GM19023 (cell line): ENCODE data around the gene KRT84.

Experiments
- ATAC-seq: cut with Tn5 transposase; IDR thresholded peaks from one replicate; pipeline ENCODE4 v1.9.1; 2021; ENCODE audit warnings: mild to moderate bottlenecking, moderate library complexity; ENCODE audit not compliant: unreplicated experiment

Gene KRT84

GRCh38 chr12:52389313-52390207, 4.1 kb upstream of the KRT84 start:
- no peak for ATAC-seq

DNA sequence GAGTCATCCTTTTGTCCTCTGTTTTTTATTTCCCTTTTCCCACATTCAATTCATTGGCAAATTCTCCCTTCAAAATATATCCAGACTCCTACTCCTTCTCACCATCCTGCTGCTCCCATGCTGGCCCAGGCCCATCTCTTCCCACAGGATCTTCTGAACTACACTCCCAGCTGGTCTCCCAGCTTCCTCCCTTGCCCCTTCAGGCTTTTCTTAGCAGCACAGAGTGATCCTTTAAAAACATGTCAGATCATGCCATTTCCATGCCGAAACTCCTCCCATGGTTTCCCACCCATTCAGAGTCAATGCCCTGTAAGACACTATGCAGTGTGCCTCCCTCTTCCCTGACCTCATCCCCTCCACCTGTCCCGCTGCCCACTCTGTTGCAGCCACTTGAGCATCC, 2.4 kb upstream of the KRT84 start:
- no peak for ATAC-seq

GRCh38 chr12:52383331-52383730, 2.1 kb downstream of the KRT84 start:
- ATAC-seq: no peak

GRCh38 chr12:52382854-52383253, 2.6 kb downstream of the KRT84 start:
- ATAC-seq: no peak

- ATAC-seq: no peak
These were observed 4.2 kb downstream of the KRT84 start for GRCh38 chr12:52381206-52381605.

DNA sequence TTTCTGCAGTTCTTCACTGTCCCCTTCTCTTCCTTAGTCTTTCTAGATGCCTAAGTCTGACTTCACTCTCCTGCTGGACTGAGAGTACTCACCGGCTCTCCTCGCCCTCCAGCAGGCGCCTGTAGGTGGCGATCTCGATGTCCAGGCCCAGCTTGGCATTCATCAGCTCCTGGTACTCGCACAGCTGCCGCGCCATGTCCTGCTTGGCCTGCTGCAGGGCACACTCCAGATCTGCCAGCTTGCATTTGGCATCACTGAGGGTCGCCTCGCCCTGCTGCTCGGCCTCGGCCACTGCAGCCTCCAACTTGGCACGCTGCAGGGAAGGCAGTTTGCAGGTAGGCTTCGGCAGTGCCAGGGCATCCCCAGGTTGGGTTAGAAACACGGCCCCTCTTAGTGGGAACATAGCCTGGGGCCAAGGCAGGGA, 5.2 kb downstream of the KRT84 start:
- ATAC-seq: no peak

GRCh38 chr12:52379536-52379935, 5.9 kb downstream of the KRT84 start:
- no peak for ATAC-seq

DNA sequence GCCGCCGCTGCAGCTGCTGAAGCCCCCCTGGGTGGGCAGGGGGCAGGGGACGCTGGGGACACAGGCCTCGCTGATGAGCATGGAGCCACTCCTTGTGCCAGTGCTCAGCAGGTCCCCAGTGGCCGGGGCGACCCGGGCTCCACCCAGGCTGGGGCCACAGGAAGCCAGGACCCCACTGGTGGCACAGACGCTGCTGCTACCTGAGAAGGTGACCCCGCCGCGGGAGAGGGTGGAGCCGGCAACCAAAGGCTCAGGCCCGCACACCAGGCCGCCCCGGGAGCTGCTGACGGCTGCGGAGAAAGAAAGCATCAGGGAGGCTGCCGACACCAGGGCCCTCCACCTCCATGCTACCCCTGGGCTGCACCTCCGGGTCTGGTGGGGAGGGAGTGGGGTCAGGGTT, 7.4 kb downstream of the KRT84 start:
- no peak for ATAC-seq

DNA sequence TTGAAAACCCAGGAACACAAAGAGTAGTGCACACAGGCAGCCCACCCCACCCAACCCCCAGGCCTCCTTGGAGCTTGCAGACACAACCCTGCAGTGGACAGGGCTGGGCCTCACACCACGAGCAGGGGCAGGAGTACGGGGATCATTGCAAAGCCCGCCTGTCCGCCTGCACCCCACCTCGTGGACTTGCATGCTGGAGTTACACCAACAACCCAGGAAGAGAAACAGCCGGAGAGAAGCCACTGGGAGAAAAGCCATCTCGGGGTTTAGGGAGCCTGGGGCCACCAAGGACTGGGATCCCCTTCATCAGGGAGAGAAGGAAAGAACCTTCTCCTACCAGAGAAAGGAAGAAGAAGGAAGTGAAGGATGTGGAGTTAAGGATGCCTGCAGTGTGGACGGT, 8.2 kb downstream of the KRT84 start:
- no peak for ATAC-seq

- no peak for ATAC-seq
These were observed 13.0 kb downstream of the KRT84 start for GRCh38 chr12:52372216-52373154.

DNA sequence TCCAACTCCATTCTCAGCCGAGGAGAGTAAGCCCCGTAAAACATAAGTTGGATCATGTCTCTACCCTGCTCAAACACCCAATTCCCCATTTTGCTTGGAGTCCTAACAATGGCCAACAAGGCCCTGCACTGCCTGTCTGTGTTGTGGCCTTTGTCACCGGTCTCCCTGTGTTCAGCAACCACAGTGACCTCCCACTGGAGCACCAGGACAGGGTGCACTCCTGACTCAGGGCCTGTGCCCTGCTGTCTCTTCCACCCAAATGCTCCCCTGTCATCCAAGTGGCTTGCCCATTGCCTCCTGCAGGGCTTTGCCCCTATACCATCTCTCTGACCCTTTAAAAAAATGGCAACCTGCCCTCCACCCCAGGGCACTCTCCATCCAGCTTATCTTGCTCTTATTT, 13.7 kb downstream of the KRT84 start:
- no peak for ATAC-seq

GRCh38 chr12:52370926-52371608, 14.4 kb downstream of the KRT84 start:
- no peak for ATAC-seq

DNA sequence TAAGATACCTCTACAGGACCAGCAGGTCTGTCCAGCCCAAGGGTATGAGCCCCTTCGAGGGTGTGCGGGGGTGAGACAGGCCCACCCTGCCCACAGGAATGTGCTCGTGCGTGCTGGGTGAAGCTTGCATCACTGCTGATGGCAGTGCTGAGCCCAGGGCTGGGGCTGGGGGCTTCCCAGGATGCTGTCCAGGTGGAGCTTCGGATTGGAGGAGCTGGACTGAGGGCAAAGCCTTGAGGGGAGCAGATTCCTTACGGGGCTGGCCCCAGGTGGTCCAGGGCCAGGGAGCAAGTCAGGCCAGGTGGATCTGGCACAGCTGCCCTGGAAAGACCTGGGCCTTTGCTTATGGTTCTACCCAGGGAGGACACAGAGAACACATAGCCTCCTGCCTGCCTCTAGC, 15.6 kb downstream of the KRT84 start:
- no peak for ATAC-seq

DNA sequence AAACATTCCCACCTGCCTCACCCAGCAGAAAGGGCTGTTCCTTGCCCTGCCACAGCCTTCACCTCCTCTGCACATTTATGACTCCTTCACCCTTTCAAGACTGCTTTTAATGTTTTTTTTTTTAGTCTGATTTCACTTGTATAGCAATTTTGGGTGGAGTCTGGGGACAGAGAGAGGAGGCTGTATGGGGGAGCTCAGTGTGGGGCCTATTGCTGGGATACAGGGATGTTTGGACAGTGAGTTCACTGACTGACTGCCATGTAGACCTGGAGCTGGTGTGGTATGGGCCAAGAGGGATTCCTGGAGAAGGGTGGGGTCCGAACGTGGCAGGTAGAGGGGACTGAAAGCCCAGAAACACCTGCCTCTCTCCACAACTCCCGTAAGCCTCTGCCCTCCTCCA, 16.2 kb downstream of the KRT84 start:
- ATAC-seq: no peak

DNA sequence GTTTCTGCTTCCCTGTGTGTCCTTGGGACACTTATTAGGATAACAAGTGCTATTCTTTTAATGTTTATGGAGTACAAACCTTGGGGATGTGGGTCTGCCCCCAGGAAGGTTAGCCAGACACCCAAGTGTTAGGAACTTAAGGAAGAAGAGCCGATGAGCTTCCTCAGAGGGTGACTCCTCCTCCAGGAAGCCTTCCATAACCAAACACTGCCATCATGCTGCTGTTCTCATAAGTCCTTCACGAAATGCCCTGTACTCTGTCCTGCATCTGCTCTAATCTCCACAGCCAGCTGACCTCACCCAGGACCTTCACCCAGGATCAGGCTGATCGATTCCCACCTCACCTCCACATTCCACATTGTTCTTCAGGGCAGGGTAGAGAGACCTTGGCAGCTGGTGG, 16.9 kb downstream of the KRT84 start:
- no peak for ATAC-seq

DNA sequence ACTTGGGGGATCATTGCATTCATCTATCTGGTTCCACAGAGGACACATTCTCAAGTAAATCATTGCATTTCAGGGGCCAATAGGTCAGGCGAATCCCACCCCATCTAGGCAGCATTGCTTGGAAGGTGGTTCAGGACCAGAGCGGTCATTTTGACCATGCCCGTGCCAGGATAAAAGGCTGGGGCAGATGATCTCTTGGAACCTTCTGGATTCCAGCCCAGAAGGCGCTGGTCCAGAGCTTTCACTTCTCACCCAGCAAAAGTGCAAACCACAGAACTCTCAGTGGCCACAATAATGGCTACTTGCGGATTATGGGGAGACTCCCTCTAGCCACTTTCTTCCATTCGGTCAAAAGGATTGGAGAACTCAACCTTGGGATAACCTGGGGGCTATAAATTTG, 17.6 kb downstream of the KRT84 start:
- ATAC-seq: no peak

DNA sequence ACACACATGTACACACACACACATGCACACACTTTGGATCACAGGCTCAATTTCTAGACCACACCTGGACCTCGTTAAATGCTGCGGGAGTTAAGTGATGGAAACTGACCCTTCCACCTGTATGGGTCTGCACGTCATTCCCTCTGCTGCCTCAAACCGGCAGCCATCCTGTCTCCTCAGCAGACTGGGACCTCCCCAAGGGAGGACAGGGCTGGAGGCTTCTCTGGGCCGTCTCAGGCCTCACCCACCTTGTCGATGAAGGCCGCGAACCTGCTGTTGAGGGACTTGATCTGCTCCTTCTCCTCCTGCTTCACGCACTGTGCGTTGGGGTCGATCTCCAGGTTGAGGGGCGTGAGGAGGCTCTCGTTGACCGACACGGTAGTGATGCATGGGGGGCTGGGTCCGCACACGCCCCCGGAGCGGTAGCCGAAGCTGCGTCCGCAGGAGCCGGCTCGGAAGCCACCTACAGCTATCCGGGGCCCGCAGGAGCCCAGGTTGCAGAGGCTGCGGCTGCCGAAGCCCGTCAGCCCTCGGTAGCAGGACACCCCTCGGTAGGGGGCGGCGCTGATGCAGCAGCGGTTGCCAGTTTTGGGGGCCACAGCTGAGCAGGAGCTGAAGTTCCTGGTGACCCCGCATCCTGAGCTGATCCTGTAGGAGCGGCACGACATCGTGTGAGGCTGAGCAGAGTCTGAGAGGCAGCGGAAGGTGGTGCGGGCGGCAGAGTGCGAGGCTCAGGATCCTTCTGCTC, 18.5 kb downstream of the KRT84 start, which contains the start of gene KRT85:
Gene KRT85 (minus strand): TSS at position 744 of the 748 bp plus-strand sequence. CDS start 76 bp downstream, at position 668.
- ATAC-seq: no peak

DNA sequence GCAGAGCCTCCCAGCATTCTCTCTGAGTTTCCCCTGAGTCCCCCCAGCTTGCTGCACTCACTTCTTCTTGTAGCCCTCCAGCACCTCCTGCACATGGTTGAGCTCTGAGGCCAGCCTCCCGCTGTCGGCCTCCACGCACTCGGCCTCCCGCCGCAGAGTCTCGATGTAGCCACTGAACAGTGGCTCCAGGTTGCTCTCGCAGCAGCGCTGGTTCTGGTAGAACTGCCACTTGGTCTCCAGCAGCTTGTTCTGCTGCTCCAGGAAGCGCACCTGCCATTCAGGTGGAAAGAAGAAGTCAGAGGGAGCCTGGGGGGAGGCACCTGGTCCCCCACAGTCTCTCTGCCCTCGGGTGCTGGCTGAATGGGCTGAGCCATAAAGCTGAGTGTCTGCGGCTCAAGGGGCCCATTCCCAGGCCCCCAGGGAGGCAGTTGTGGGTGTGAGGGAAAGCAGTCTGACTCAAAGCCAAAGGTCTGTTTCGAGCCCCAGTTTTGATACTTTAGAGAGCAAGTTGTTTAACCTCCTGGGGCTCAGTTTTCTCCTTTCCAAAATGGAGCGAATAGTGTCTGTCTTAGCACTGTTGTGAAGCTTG, 20.5 kb downstream of the KRT84 start:
- ATAC-seq: no peak

DNA sequence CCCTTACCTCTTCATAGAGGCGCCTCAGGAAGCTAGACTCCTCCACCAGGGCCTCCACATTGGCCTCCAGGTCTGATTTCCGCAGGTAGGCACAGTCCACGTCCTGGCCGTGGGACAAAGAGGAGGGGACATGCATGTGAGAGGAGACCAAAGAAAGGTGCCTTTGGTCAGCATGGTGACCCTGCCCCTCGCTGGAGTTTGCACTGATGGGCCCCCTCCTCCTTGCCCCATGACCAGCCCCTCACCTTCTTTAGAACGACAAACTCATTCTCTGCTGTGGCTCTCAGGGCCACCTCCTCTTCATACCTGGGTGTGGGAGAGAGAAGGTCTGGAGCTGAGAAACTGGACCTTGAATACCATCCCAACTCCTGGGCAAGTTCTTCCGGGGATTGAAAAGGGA, 21.4 kb downstream of the KRT84 start:
- no peak for ATAC-seq

GRCh38 chr12:52363111-52363679, 22.3 kb downstream of the KRT84 start:
- ATAC-seq: no peak
